GM04504 (cell line): ENCODE measurements around the gene WDR72.
"Not testable (repeated sequence)": the region's sequence is repeated elsewhere in the genome, so short reads cannot be mapped to it uniquely, and the experiment has no call there.

ENCODE experiments used
- DNase-seq: peaks from one replicate; pipeline ENCODE4 v3.0.0-alpha.2; 2012; ENCODE audit warnings: low read depth

WDR72 gene

GRCh38 chr15:53589520-53590057 lies 169.9 kb downstream of the WDR72 start:
- DNase-seq, result no peak

- no peak for DNase-seq
Measured at GRCh38 chr15:53588773-53589172, 170.7 kb downstream of the WDR72 start.

GRCh38 chr15:53586799-53587198 lies 172.7 kb downstream of the WDR72 start:
- DNase-seq, result no peak

- no peak for DNase-seq
Measured at GRCh38 chr15:53581513-53581912, 177.9 kb downstream of the WDR72 start.

- DNase-seq, result no peak
Measured at GRCh38 chr15:53580366-53580765, 179.1 kb downstream of the WDR72 start.

- DNase-seq, result no peak
Measured at GRCh38 chr15:53576841-53577240, 182.6 kb downstream of the WDR72 start.

- no peak for DNase-seq
Measured at GRCh38 chr15:53573091-53573490, 186.4 kb downstream of the WDR72 start.

- no peak for DNase-seq
Measured at GRCh38 chr15:53569751-53570480, 189.5 kb downstream of the WDR72 start.

- DNase-seq, result no peak
Measured at GRCh38 chr15:53566912-53567311, 192.6 kb downstream of the WDR72 start.

GRCh38 chr15:53565721-53566120 lies 193.7 kb downstream of the WDR72 start:
- DNase-seq, result no peak

GRCh38 chr15:53564647-53565046 lies 194.8 kb downstream of the WDR72 start:
- DNase-seq, result no peak

GRCh38 chr15:53563627-53564026 lies 195.8 kb downstream of the WDR72 start:
- DNase-seq, result no peak

- no peak for DNase-seq
Measured at GRCh38 chr15:53559364-53560277, 199.8 kb downstream of the WDR72 start.

- no peak for DNase-seq
Measured at GRCh38 chr15:53558384-53558783, 201.1 kb downstream of the WDR72 start.

GRCh38 chr15:53555226-53555625 lies 204.2 kb downstream of the WDR72 start:
- no peak for DNase-seq

- DNase-seq, result no peak
Measured at GRCh38 chr15:53549697-53550305, 209.7 kb downstream of the WDR72 start.

GRCh38 chr15:53548236-53548635 lies 211.2 kb downstream of the WDR72 start:
- no peak for DNase-seq

GRCh38 chr15:53540626-53541300 lies 218.7 kb downstream of the WDR72 start:
- not testable (repeated sequence) for DNase-seq

GRCh38 chr15:53539878-53540277 lies 219.6 kb downstream of the WDR72 start:
- no peak for DNase-seq

- DNase-seq, result no peak
Measured at GRCh38 chr15:53536479-53537120, 222.9 kb downstream of the WDR72 start.

- DNase-seq, result no peak
Measured at GRCh38 chr15:53535886-53536285, 223.6 kb downstream of the WDR72 start.
